DND-41 (cell line): Measurements from ENCODE around the gene MCM3.

ENCODE experiments used
- ATAC-seq: fragments of 200-7000 bp; cut with Tn5 transposase; 3 replicates; pipeline ENCODE4 v1.9.1; 2021; ENCODE audit warnings: low read depth; ENCODE audit not compliant: insufficient read depth
- DNase-seq: peaks from one replicate; pipeline ENCODE4 v3.0.0-alpha.2; 2020
- H2AFZ ChIP-seq: 2 replicates; pipeline ENCODE4 v1.6.0; 2012; ENCODE audit warnings: low read depth, low read length
- H3K27ac ChIP-seq: 2 replicates; pipeline ENCODE4 v1.5.1; 2012; ENCODE audit warnings: low read length, inconsistent platforms
- H3K27me3 ChIP-seq: fragments of 200-600 bp; sonication (generic); 2 replicates; pipeline ENCODE4 v1.6.0; 2012; ENCODE audit warnings: low read length, mild to moderate bottlenecking, inconsistent platforms; ENCODE audit not compliant: insufficient read depth, poor library complexity
- H3K36me3 ChIP-seq: 2 replicates; pipeline ENCODE4 v1.5.1; 2012; ENCODE audit warnings: low read length, inconsistent platforms; ENCODE audit not compliant: insufficient read depth
- H3K4me1 ChIP-seq: 2 replicates; pipeline ENCODE4 v1.5.1; 2012; ENCODE audit warnings: mild to moderate bottlenecking, low read length; ENCODE audit not compliant: insufficient read depth
- H3K4me2 ChIP-seq: 2 replicates; pipeline ENCODE4 v1.6.0; 2012; ENCODE audit warnings: mild to moderate bottlenecking, moderate library complexity, low read length, inconsistent platforms; ENCODE audit not compliant: insufficient read depth
- H3K4me3 ChIP-seq, 2 experiments: fragments of 200-600 bp in 1 of 2; shearing (Covaris generic) in 1 of 2; 2 replicates each; pipeline ENCODE4 v1.5.1; 2012 to 2016; ENCODE audit warnings: inconsistent platforms in 2 of 2, low read length in 2 of 2, mild to moderate bottlenecking in 2 of 2, low read depth in 1 of 2, moderate library complexity in 1 of 2
- H3K79me2 ChIP-seq: 2 replicates; pipeline ENCODE4 v1.6.0; 2012; ENCODE audit warnings: low read length, inconsistent platforms; ENCODE audit not compliant: insufficient read depth
- H3K9ac ChIP-seq: 2 replicates; pipeline ENCODE4 v1.6.0; 2012; ENCODE audit warnings: low read depth, mild to moderate bottlenecking, inconsistent platforms, low read length, moderate library complexity
- H3K9me3 ChIP-seq: 2 replicates; pipeline ENCODE4 v1.5.1; 2012; ENCODE audit warnings: low read length, moderate library complexity, mild to moderate bottlenecking, inconsistent platforms; ENCODE audit not compliant: insufficient read depth, severe bottlenecking
- H4K20me1 ChIP-seq: 2 replicates; pipeline ENCODE4 v1.6.0; 2012; ENCODE audit warnings: low read length; ENCODE audit not compliant: insufficient read depth
- CTCF ChIP-seq: IDR thresholded peaks from 2 replicates; pipeline ENCODE4 v1.5.1; 2012; ENCODE audit warnings: borderline replicate concordance, low read length, moderate library complexity, mild to moderate bottlenecking; ENCODE audit not compliant: poor library complexity, severe bottlenecking; ENCODE audit errors: extremely low read depth
- EZH2 ChIP-seq: IDR thresholded peaks from 3 replicates; pipeline ENCODE4 v1.6.1; 2012; ENCODE audit warnings: borderline replicate concordance, low read depth, mild to moderate bottlenecking, moderate library complexity, low read length, inconsistent platforms; ENCODE audit not compliant: severe bottlenecking

Gene MCM3

GRCh38 chr6:52254731-52255378 is 29.7 kb downstream of the MCM3 start:
- DNase-seq, result no peak
- TF ChIP-seq CTCF, result no peak
- TF ChIP-seq EZH2, result no peak
- H3K4me3 ChIP-seq, result no peak overlapping the region
- no peaks in the 10 kb centered on the region for H3K4me1 ChIP-seq
- no peaks in the 10 kb centered on the region for H3K36me3 ChIP-seq
- no peak overlapping the region for H2AFZ ChIP-seq
- no peak overlapping the region for H3K4me2 ChIP-seq
- H3K27me3 ChIP-seq, result no peaks in the 10 kb centered on the region
- no peak overlapping the region for H3K9ac ChIP-seq
- ATAC-seq, result no peak
- no peaks in the 10 kb centered on the region for H3K79me2 ChIP-seq
- no peaks in the 10 kb centered on the region for H4K20me1 ChIP-seq
- H3K9me3 ChIP-seq, result no peaks in the 10 kb centered on the region
- H3K27ac ChIP-seq, result no peak overlapping the region

- H3K36me3 ChIP-seq, result no peaks in the 10 kb centered on the region
- H3K4me2 ChIP-seq, result no peak overlapping the region
- no peaks in the 10 kb centered on the region for H4K20me1 ChIP-seq
- no peak overlapping the region for H3K27ac ChIP-seq
- no peaks in the 10 kb centered on the region for H3K9me3 ChIP-seq
- ATAC-seq (no peak), DNase-seq (no peak)
- no peaks in the 10 kb centered on the region for H3K27me3 ChIP-seq
- H3K4me3 ChIP-seq, result no peak overlapping the region
- H3K9ac ChIP-seq, result no peak overlapping the region
- no peaks in the 10 kb centered on the region for H3K4me1 ChIP-seq
- TF ChIP-seq EZH2 (no peak), CTCF (no peak)
- no peak overlapping the region for H2AFZ ChIP-seq
- no peaks in the 10 kb centered on the region for H3K79me2 ChIP-seq
Observed at GRCh38 chr6:52253494-52253893, 31.0 kb downstream of the MCM3 start.

- Histone ChIP-seq H3K4me2 (no peak overlapping the region), H3K27me3 (no peaks in the 10 kb centered on the region)
Observed at GRCh38 chr6:52251113-52251512, 33.4 kb downstream of the MCM3 start.

More at GRCh38 chr6:52251113-52251512, 33.4 kb downstream of the MCM3 start:
- H3K36me3 ChIP-seq, result no peaks in the 10 kb centered on the region
- H3K9ac ChIP-seq, result no peak overlapping the region
- no peaks in the 10 kb centered on the region for H3K4me1 ChIP-seq
- no peak for ATAC-seq
- H3K4me3 ChIP-seq, result no peak overlapping the region
- H3K79me2 ChIP-seq, result no peaks in the 10 kb centered on the region
- TF ChIP-seq CTCF, result no peak
- TF ChIP-seq EZH2, result no peak
- no peaks in the 10 kb centered on the region for H3K9me3 ChIP-seq
- H4K20me1 ChIP-seq, result no peaks in the 10 kb centered on the region
- no peak for DNase-seq
- H2AFZ ChIP-seq, result no peak overlapping the region
- no peak overlapping the region for H3K27ac ChIP-seq
